Effector memory CD8-positive, alpha-beta T cell (primary cell): Measurements from ENCODE around the gene EDAR.
A peak's percentile ranks its signal among the peaks of the same experiment; 100 is the strongest.

ENCODE experiments used
- ATAC-seq: fragments of 150-1000 bp; cut with Tn5 transposase; replicated peaks from 2 replicates; pipeline ENCODE4 v1.10.0; 2021; ENCODE audit warnings: mild to moderate bottlenecking, moderate library complexity
- DNase-seq, 3 experiments: peaks; one replicate each; pipeline ENCODE4 v3.0.0; 2021
- H3K27ac Mint-ChIP-seq, 2 donors: one replicate each; pipeline ENCODE4 v1.8.0; 2022; ENCODE audit warnings: mild to moderate bottlenecking in 2 of 2, mixed read lengths in 2 of 2, moderate library complexity in 2 of 2
- H3K27me3 Mint-ChIP-seq, 2 donors: one replicate each; pipeline ENCODE4 v1.8.0; 2022; ENCODE audit warnings: mixed read lengths in 2 of 2
- H3K36me3 Mint-ChIP-seq: one replicate; pipeline ENCODE4 v1.8.0; 2022; ENCODE audit warnings: mild to moderate bottlenecking, moderate library complexity, mixed read lengths; ENCODE audit not compliant: insufficient read depth
- H3K4me1 Mint-ChIP-seq, 2 donors: one replicate each; pipeline ENCODE4 v1.8.0; 2022; ENCODE audit warnings: low read depth in 2 of 2, mixed read lengths in 2 of 2
- H3K4me3 Mint-ChIP-seq, 2 donors: one replicate each; pipeline ENCODE4 v1.8.0; 2022; ENCODE audit warnings: mild to moderate bottlenecking in 2 of 2, mixed read lengths in 2 of 2, moderate library complexity in 2 of 2
- H3K9me3 Mint-ChIP-seq, 2 donors: one replicate each; pipeline ENCODE4 v1.8.0; 2022; ENCODE audit warnings: mixed read lengths in 2 of 2

EDAR gene

GRCh38 chr2:108927936-108928659 lies 60.9 kb downstream of the EDAR start:
- no peak for ATAC-seq
- Mint-ChIP-seq H3K27ac (peak overlapping the region in 1 of 2 donors; percentile 1), H3K4me3 (no peak overlapping the region), H3K36me3 (peaks cover 4% of the 10 kb centered on the region), H3K4me1 (peaks cover 3 to 5% of the 10 kb centered on the region in 2 donors), H3K9me3 (no peaks in the 10 kb centered on the region), H3K27me3 (peaks cover 0 to 32% of the 10 kb centered on the region in 2 donors)
- peak; percentile 17 to 37 (median 22) for DNase-seq

DNA sequence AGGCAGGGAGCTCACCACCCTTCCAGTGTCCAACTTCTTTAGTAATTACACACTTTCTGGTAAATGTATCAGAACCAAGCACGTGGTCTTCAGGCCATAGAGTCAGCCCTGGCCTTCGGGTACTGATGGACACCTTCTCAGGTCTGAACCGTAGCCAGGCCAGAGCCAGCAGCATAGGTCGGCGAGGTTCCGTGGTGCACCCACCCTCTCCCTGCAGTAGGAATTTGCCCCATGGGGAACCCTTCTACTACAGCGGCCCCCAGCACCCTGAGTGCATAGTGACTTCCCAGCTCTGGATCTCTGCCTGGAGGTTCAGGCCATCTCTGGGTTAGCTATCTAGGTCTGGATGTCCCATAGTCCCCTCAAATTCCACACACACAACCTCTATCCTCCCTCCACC lies 61.6 kb downstream of the EDAR start:
- H3K4me3 Mint-ChIP-seq: no peak overlapping the region
- DNase-seq (no peak), ATAC-seq (no peak)
- peaks cover 4% of the 10 kb centered on the region for H3K36me3 Mint-ChIP-seq
- H3K27ac Mint-ChIP-seq: peak overlapping the region in 1 of 2 donors; percentile 1
- peaks cover 0 to 32% of the 10 kb centered on the region in 2 donors for H3K27me3 Mint-ChIP-seq
- H3K4me1 Mint-ChIP-seq: peaks cover 3 to 5% of the 10 kb centered on the region in 2 donors
- H3K9me3 Mint-ChIP-seq: no peaks in the 10 kb centered on the region

DNA sequence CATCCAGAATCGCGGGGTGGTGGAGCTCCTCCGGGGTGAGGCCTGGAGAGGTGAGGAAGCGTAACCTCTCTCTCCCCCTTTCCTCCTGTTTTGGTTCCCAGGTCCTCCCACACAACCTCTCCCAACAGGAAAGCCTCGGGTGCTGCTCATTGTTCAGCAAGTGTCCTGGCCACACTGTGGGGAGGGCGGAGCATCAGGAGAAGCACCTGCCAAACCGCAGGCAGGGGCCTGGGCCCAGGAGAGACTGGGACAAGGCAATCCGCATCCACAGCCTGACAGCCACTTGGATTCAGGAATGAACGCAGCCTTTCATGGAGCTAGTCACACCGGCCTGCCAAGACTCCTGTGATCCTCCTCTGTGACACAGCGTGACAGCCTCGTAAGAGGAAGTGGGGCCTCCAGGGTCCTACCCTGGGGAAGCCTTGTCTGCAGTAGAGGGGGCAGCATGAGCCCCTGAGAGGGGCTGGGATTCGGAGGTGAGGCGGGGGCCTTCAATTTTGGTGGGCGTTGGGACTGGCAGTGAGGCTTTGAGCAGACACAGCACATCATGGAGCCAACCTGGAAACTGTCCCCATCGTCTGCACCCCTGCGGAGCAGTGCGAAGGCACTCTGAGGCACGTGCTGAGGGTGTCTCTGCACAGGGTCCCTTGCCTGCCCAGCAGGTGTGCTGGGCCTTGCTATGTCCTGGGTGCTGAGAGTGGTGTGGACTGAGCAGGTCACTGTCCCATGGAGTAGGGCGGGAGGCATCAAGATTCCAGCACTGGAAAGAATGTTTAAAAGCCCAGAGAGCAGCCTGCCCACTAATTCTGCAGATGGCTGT lies 62.2 kb downstream of the EDAR start:
- peaks cover 4% of the 10 kb centered on the region for H3K36me3 Mint-ChIP-seq
- ATAC-seq (no peak), DNase-seq (no peak)
- peaks cover 0 to 27% of the 10 kb centered on the region in 2 donors for H3K27me3 Mint-ChIP-seq
- no peak overlapping the region for H3K27ac Mint-ChIP-seq
- H3K4me3 Mint-ChIP-seq: no peak overlapping the region
- H3K9me3 Mint-ChIP-seq: no peaks in the 10 kb centered on the region
- H3K4me1 Mint-ChIP-seq: peaks cover 3 to 5% of the 10 kb centered on the region in 2 donors

GRCh38 chr2:108925735-108926134 lies 63.3 kb downstream of the EDAR start:
- no peaks in the 10 kb centered on the region for H3K36me3 Mint-ChIP-seq
- DNase-seq (no peak), ATAC-seq (no peak)
- H3K27me3 Mint-ChIP-seq: peaks cover 0 to 26% of the 10 kb centered on the region in 2 donors
- no peaks in the 10 kb centered on the region for H3K9me3 Mint-ChIP-seq
- H3K4me3 Mint-ChIP-seq: no peak overlapping the region
- H3K27ac Mint-ChIP-seq: no peak overlapping the region
- peaks cover 3 to 5% of the 10 kb centered on the region in 2 donors for H3K4me1 Mint-ChIP-seq

- Mint-ChIP-seq H3K36me3 (no peaks in the 10 kb centered on the region), H3K9me3 (no peaks in the 10 kb centered on the region), H3K27me3 (peaks cover 2 to 26% of the 10 kb centered on the region in 2 donors), H3K4me1 (peaks cover 3 to 5% of the 10 kb centered on the region in 2 donors), H3K27ac (no peak overlapping the region), H3K4me3 (no peak overlapping the region)
- DNase-seq: no peak
- ATAC-seq: no peak
Measured at GRCh38 chr2:108925286-108925685, 63.7 kb downstream of the EDAR start.

GRCh38 chr2:108924580-108925251 lies 64.3 kb downstream of the EDAR start:
- Mint-ChIP-seq H3K27me3 (peaks cover 8 to 31% of the 10 kb centered on the region in 2 donors), H3K4me3 (no peak overlapping the region), H3K4me1 (peaks cover 3 to 5% of the 10 kb centered on the region in 2 donors), H3K9me3 (no peaks in the 10 kb centered on the region), H3K27ac (no peak overlapping the region), H3K36me3 (no peaks in the 10 kb centered on the region)
- DNase-seq (no peak), ATAC-seq (no peak)

DNA sequence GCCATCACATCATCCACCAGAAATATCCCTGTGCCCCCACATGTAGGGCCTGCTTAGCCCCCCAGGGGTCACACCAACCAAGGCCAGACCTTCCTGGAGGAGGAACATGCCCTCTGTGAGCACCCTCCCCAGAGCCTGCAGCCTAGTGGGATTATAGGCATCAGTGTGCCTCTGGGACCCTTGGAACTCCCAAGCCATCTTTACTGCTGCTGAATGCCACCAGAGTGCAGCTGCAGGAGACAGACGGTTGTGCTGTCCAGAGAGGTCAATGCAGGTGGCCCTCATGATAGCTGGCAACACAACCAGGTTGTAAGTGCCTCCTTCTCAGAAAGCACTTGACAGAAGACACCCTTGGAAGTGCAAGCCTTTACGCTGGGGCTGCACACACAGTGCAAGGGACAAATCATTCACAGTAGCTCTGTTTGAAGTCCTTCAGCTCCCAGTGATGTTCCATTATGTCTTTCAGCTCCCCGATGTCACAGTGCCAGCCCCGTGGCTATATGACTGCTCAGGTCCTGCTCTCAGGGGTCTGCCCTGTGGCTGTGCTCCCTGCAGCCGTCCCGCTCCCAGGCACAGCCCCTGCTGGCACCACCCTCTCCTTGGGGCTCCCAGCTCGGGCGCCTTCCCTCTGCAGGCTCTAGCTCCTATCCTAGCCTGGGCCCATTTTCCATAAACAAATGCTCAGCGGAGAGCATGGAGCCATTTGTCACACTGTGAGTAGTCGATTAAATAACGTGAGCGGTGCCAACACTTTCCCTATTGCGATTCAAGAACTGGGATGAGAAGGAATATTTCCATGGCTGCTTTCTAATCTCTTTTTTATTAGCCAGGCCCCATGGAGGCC lies 65.1 kb downstream of the EDAR start:
- H3K4me1 Mint-ChIP-seq: peaks cover 3 to 5% of the 10 kb centered on the region in 2 donors

GRCh38 chr2:108923019-108923700 lies 65.9 kb downstream of the EDAR start:
- DNase-seq (no peak), ATAC-seq (no peak)
- Mint-ChIP-seq H3K4me1 (peaks cover under 1 to 1% of the 10 kb centered on the region in 2 donors), H3K27ac (no peak overlapping the region), H3K9me3 (no peaks in the 10 kb centered on the region), H3K36me3 (no peaks in the 10 kb centered on the region), H3K4me3 (no peak overlapping the region), H3K27me3 (peaks cover 8 to 26% of the 10 kb centered on the region in 2 donors)

More for the DNA sequence above, 65.1 kb downstream of the EDAR start:
- Mint-ChIP-seq H3K27me3 (peaks cover 8 to 33% of the 10 kb centered on the region in 2 donors), H3K36me3 (no peaks in the 10 kb centered on the region), H3K9me3 (no peaks in the 10 kb centered on the region), H3K4me3 (no peak overlapping the region), H3K27ac (no peak overlapping the region)
- no peak for DNase-seq
- ATAC-seq: no peak

DNA sequence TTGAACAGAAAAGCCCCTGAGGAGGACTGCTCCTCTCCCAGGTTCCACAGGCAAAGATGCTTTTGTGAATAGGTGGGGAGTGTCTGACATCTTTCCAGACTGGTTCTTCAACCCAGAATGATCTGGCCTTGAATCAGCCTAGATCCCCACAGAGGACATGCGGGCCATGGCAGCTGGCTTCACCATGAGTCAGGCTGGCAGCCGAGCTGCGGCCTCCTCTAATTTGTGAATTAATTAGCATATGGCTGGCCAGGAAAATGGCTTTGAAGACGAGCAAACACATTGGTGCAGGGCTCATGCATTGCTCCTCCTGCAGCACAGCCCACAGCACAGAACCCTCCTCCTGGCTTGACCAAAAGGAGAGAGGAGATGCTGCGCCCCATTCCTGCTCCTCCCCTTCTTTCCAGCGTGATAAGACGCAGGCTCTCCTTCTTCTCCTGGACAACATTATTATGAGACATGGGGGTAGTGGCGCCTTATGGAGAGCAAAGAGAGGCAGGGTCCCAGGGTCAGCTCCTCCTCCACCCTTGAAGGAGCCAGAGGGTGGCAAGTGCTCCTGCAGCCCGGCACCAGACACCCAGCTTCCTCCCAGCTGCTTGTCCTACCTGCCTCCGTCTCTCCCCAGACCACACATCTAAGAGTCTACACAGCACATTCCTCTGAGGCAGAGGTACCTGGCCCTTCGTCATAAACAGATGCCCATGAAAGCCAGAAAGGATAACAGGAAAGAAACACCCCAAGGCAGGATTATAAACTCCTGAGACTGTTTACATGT lies 66.7 kb downstream of the EDAR start:
- Mint-ChIP-seq H3K4me1 (no peaks in the 10 kb centered on the region), H3K36me3 (no peaks in the 10 kb centered on the region), H3K9me3 (no peaks in the 10 kb centered on the region), H3K27ac (no peak overlapping the region), H3K27me3 (peaks cover 8 to 19% of the 10 kb centered on the region in 2 donors), H3K4me3 (no peak overlapping the region)
- ATAC-seq (no peak), DNase-seq (no peak)

- DNase-seq: no peak
- Mint-ChIP-seq H3K36me3 (no peaks in the 10 kb centered on the region), H3K4me3 (no peak overlapping the region), H3K27ac (no peak overlapping the region), H3K4me1 (no peaks in the 10 kb centered on the region), H3K9me3 (no peaks in the 10 kb centered on the region), H3K27me3 (peaks cover 8 to 19% of the 10 kb centered on the region in 2 donors)
- ATAC-seq: no peak
Measured at GRCh38 chr2:108921096-108922030, 67.7 kb downstream of the EDAR start.

DNA sequence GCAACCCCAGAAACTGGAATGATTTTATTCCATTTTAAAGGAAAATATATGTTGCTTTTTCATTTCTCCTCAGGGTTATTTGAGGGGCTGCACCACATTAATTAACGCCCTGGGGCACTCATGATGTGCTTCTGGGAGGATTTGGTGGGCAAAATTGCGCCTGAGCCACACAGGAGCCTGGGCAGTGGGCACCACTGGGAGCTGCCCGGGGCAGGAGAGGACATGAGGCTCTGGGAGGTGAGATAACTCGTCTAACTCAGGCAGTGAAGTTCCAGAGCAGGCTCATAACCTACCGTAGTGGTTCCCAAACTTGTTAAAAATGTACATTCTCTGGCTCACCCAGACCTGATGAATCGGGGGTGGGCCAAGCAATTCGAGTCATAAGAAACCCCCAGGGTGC lies 68.3 kb downstream of the EDAR start:
- DNase-seq (no peak), ATAC-seq (no peak)
- H3K4me3 Mint-ChIP-seq: no peak overlapping the region
- H3K36me3 Mint-ChIP-seq: no peaks in the 10 kb centered on the region
- H3K9me3 Mint-ChIP-seq: no peaks in the 10 kb centered on the region
- peaks cover 8 to 19% of the 10 kb centered on the region in 2 donors for H3K27me3 Mint-ChIP-seq
- no peaks in the 10 kb centered on the region for H3K4me1 Mint-ChIP-seq
- H3K27ac Mint-ChIP-seq: no peak overlapping the region
